ENCODE data around the gene PACRG.

DNA sequence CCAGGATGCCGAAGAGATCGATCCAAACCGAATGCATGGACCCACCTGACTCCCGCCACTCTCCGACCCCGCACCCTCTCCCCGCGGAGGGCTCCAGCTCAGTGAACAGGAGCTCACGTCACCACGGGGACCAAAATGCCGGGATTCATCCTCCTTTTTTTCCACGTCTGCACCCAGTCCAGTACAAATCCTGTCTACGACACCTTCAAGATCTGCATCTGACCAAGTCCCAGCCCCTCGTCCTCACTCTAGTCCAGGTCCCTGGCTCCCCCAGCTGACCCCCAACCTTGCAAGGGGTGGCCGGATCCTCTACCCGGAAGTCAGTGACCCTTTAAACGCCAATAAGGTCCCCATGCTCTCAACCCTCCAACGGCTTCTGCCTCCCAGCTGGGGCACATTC lies 593.9 kb downstream of the PACRG start:
- TF ChIP-seq, protein P1, sequence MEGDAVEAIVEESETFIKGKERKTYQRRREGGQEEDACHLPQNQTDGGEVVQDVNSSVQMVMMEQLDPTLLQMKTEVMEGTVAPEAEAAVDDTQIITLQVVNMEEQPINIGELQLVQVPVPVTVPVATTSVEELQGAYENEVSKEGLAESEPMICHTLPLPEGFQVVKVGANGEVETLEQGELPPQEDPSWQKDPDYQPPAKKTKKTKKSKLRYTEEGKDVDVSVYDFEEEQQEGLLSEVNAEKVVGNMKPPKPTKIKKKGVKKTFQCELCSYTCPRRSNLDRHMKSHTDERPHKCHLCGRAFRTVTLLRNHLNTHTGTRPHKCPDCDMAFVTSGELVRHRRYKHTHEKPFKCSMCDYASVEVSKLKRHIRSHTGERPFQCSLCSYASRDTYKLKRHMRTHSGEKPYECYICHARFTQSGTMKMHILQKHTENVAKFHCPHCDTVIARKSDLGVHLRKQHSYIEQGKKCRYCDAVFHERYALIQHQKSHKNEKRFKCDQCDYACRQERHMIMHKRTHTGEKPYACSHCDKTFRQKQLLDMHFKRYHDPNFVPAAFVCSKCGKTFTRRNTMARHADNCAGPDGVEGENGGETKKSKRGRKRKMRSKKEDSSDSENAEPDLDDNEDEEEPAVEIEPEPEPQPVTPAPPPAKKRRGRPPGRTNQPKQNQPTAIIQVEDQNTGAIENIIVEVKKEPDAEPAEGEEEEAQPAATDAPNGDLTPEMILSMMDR (IDR thresholded peaks at IDR 0.05): no peak
- no peak for TF ChIP-seq EP300 (IDR thresholded peaks at IDR 0.05)
